Adrenal gland (tissue), 5 donors: Measurements from ENCODE around the gene STAT4.

Source experiments
- POLR2A ChIP-seq, 2 donors: fragments of 450-650 bp; IDR thresholded peaks; one replicate each; pipeline ENCODE4 v1.6.1; 2017; ENCODE audit warnings: antibody characterized with exemption in 2 of 2, mild to moderate bottlenecking in 2 of 2, moderate library complexity in 1 of 2
- TF ChIP-seq, protein P1 (sequence below), 6 experiments: fragments of 450-650 bp in 4 of 6; fragments of 200-600 bp in 2 of 6; sonication (generic) in 1 of 6; IDR thresholded peaks; 1 replicate in 5 of 6; 2 replicates in 1 of 6; pipeline versions ENCODE4 v1.5.1 to v1.8.0; 2016 to 2021; ENCODE audit warnings: antibody characterized with exemption in 6 of 6, mild to moderate bottlenecking in 2 of 6, moderate library complexity in 1 of 6
- donor health status: DM: no; HTN: no; CAD: no.

DNA sequence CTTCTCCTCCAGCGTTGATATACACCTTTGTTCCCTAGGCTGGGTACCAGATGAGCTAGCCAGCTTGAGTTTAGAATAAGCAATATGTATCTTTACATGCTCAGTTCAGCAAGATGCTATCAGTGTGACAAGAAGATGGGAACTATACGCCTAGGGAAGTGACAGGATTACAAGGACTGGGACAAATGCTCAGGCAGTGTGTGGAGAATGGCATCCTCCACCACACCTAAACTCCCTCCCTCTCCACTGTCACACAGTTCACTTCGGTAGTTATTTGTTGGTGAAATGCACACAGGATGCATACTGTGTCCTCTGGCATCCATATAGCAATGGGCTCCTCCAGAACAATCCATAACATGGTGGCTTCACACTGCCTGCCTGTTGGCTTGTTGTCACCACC lies 144.5 kb downstream of the STAT4 start:
- TF ChIP-seq, protein P1, sequence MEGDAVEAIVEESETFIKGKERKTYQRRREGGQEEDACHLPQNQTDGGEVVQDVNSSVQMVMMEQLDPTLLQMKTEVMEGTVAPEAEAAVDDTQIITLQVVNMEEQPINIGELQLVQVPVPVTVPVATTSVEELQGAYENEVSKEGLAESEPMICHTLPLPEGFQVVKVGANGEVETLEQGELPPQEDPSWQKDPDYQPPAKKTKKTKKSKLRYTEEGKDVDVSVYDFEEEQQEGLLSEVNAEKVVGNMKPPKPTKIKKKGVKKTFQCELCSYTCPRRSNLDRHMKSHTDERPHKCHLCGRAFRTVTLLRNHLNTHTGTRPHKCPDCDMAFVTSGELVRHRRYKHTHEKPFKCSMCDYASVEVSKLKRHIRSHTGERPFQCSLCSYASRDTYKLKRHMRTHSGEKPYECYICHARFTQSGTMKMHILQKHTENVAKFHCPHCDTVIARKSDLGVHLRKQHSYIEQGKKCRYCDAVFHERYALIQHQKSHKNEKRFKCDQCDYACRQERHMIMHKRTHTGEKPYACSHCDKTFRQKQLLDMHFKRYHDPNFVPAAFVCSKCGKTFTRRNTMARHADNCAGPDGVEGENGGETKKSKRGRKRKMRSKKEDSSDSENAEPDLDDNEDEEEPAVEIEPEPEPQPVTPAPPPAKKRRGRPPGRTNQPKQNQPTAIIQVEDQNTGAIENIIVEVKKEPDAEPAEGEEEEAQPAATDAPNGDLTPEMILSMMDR (IDR thresholded peaks at IDR 0.05): no peak
- TF ChIP-seq POLR2A (IDR thresholded peaks at IDR 0.05): no peak
